SU-DHL-6 (cell line): Measurements from ENCODE around the gene MPND.

Experiments used
- H2AFZ ChIP-seq: fragments of 200-600 bp; sonication (generic); 2 replicates; pipeline ENCODE4 v1.6.1; 2014; ENCODE audit warnings: low read depth, mild to moderate bottlenecking, moderate library complexity, mixed read lengths, antibody characterized with exemption, low read length; ENCODE audit not compliant: severe bottlenecking
- H3F3A ChIP-seq: fragments of 200-600 bp; shearing (Covaris generic); 2 replicates; pipeline ENCODE4 v1.6.0; 2016; ENCODE audit warnings: antibody characterized with exemption, mild to moderate bottlenecking; ENCODE audit not compliant: insufficient read depth
- H3K27ac ChIP-seq: fragments of 200-600 bp; sonication (generic); 2 replicates; pipeline ENCODE4 v1.5.1; 2016; ENCODE audit warnings: low read depth, mild to moderate bottlenecking, low read length, moderate library complexity, mixed read lengths
- H3K27me3 ChIP-seq: fragments of 200-600 bp; sonication (generic), shearing (Covaris generic); 2 replicates; pipeline ENCODE4 v1.6.0; 2014; ENCODE audit warnings: mild to moderate bottlenecking, low read length
- H3K36me3 ChIP-seq: fragments of 200-600 bp; sonication (generic); 2 replicates; pipeline ENCODE4 v1.6.1; 2014; ENCODE audit warnings: mild to moderate bottlenecking, low read length, mixed read lengths
- H3K4me2 ChIP-seq: fragments of 300-600, 200-600 bp; shearing (Covaris generic), sonication (generic); 2 replicates; pipeline ENCODE4 v1.6.0; 2014; ENCODE audit warnings: low read length, low read depth, mild to moderate bottlenecking; ENCODE audit not compliant: poor library complexity, severe bottlenecking
- H3K4me3 ChIP-seq: fragments of 200-600 bp; sonication (generic); 2 replicates; pipeline ENCODE4 v1.5.1; 2014; ENCODE audit warnings: antibody characterized with exemption, low read length, mild to moderate bottlenecking, mixed read lengths; ENCODE audit not compliant: insufficient read depth, poor library complexity, severe bottlenecking
- H3K79me2 ChIP-seq: fragments of 200-600 bp; sonication (generic); 2 replicates; pipeline ENCODE4 v1.6.1; 2014; ENCODE audit warnings: mild to moderate bottlenecking, low read length, moderate library complexity; ENCODE audit not compliant: insufficient read depth
- H3K9ac ChIP-seq: fragments of 200-600 bp; sonication (generic); 2 replicates; pipeline ENCODE4 v1.7.0; 2014; ENCODE audit warnings: mild to moderate bottlenecking, low read length
- H3K9me2 ChIP-seq: fragments of 200-600 bp; sonication (generic); replicated peaks from 2 replicates; pipeline ENCODE4 v1.6.1; 2014; ENCODE audit warnings: low read length; ENCODE audit not compliant: insufficient read depth
- H3K9me3 ChIP-seq: fragments of 200-600 bp; sonication (generic); 2 replicates; pipeline ENCODE4 v1.6.1; 2014; ENCODE audit warnings: low read length, mixed read lengths; ENCODE audit not compliant: insufficient read depth
- H4K20me1 ChIP-seq: fragments of 200-600 bp; sonication (generic); 2 replicates; pipeline ENCODE4 v1.6.1; 2014; ENCODE audit warnings: low read depth, mild to moderate bottlenecking, antibody characterized with exemption, low read length, moderate library complexity, mixed read lengths
- EZH2phosphoT487 ChIP-seq: fragments of 200-600 bp; sonication (generic), shearing (Covaris generic); conservative IDR thresholded peaks from 2 replicates; pipeline ENCODE4 v1.6.1; 2018; ENCODE audit warnings: mild to moderate bottlenecking, antibody characterized with exemption, low read length, moderate library complexity, mixed read lengths
- TF ChIP-seq, protein P1 (sequence below): fragments of 200-600 bp; sonication (generic); IDR thresholded peaks from one replicate; pipeline ENCODE4 v1.5.1; 2017; ENCODE audit warnings: antibody characterized with exemption, mild to moderate bottlenecking, low read length, moderate library complexity; ENCODE audit not compliant: insufficient read depth, poor library complexity, severe bottlenecking

The MPND gene

DNA sequence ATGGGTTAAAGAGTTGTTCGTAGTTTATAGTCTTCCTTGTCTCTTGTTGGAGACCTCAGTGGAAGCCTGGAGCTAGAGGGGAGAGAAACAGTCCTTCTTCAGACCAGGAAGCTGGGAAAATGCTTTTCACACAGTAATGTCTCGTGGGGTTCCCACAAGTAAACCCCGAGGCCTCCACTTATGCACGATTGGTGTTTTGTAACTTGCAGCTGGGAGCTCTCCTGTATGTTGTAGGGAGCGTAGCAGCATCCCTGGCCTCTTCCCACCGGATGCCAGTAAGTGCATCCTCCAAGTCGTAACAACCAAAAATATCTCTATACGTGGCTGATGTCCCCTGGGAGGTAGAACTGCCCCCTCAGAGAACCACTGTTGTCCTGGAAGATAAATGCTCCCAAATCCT lies 62.6 kb downstream of the MPND start:
- H3K27me3 ChIP-seq: no peaks in the 10 kb centered on the region
- no peaks in the 10 kb centered on the region for H3K9me3 ChIP-seq
- no peak overlapping the region for H3K27ac ChIP-seq
- H2AFZ ChIP-seq: no peak overlapping the region
- H3K4me3 ChIP-seq: no peak overlapping the region
- H4K20me1 ChIP-seq: peaks cover 5% of the 10 kb centered on the region; the same call in 1 of the 2 replicates
- peaks cover 8% of the 10 kb centered on the region; the same call in 1 of the 2 replicates for H3F3A ChIP-seq
- peaks cover 78% of the 10 kb centered on the region for H3K79me2 ChIP-seq
- no peak overlapping the region for H3K4me2 ChIP-seq
- H3K9ac ChIP-seq: no peak overlapping the region
- H3K36me3 ChIP-seq: peaks cover 13% of the 10 kb centered on the region; the same call in 1 of the 2 replicates
- H3K9me2 ChIP-seq: no peaks in the 10 kb centered on the region
- TF ChIP-seq EZH2phosphoT487: no peak
- TF ChIP-seq, protein P1, sequence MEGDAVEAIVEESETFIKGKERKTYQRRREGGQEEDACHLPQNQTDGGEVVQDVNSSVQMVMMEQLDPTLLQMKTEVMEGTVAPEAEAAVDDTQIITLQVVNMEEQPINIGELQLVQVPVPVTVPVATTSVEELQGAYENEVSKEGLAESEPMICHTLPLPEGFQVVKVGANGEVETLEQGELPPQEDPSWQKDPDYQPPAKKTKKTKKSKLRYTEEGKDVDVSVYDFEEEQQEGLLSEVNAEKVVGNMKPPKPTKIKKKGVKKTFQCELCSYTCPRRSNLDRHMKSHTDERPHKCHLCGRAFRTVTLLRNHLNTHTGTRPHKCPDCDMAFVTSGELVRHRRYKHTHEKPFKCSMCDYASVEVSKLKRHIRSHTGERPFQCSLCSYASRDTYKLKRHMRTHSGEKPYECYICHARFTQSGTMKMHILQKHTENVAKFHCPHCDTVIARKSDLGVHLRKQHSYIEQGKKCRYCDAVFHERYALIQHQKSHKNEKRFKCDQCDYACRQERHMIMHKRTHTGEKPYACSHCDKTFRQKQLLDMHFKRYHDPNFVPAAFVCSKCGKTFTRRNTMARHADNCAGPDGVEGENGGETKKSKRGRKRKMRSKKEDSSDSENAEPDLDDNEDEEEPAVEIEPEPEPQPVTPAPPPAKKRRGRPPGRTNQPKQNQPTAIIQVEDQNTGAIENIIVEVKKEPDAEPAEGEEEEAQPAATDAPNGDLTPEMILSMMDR: no peak

DNA sequence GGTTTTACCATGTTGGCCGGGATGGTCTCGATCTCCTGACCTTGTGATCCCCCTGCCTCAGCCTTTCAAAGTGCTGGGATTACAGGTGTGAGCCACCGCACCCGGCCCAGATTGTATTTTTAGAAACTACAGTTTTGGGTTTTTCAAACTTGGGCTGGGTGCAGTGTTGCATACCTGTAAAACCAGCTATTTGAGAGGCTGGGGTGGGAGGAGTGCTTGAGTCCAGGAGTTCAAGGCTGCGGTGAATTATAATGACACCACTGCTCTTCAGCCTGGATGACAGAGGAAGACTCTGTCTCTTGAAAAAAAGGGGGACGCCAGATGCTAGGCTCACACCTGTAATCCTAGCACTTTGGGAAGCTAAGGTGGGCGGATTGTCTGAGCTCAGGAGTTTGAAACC lies 63.3 kb downstream of the MPND start:
- Histone ChIP-seq H3K9me2 (no peaks in the 10 kb centered on the region), H3K27ac (no peak overlapping the region), H3K4me2 (no peak overlapping the region), H3K27me3 (no peaks in the 10 kb centered on the region), H3K9ac (no peak overlapping the region), H3K36me3 (peaks cover 13% of the 10 kb centered on the region; the same call in 1 of the 2 replicates), H2AFZ (no peak overlapping the region), H3K79me2 (peaks cover 80% of the 10 kb centered on the region), H3K4me3 (no peak overlapping the region), H3F3A (peaks cover 2% of the 10 kb centered on the region; the same call in 1 of the 2 replicates), H4K20me1 (peaks cover 5% of the 10 kb centered on the region; the same call in 1 of the 2 replicates), H3K9me3 (no peaks in the 10 kb centered on the region)
- TF ChIP-seq EZH2phosphoT487: no peak
- TF ChIP-seq, protein P1: no peak

DNA sequence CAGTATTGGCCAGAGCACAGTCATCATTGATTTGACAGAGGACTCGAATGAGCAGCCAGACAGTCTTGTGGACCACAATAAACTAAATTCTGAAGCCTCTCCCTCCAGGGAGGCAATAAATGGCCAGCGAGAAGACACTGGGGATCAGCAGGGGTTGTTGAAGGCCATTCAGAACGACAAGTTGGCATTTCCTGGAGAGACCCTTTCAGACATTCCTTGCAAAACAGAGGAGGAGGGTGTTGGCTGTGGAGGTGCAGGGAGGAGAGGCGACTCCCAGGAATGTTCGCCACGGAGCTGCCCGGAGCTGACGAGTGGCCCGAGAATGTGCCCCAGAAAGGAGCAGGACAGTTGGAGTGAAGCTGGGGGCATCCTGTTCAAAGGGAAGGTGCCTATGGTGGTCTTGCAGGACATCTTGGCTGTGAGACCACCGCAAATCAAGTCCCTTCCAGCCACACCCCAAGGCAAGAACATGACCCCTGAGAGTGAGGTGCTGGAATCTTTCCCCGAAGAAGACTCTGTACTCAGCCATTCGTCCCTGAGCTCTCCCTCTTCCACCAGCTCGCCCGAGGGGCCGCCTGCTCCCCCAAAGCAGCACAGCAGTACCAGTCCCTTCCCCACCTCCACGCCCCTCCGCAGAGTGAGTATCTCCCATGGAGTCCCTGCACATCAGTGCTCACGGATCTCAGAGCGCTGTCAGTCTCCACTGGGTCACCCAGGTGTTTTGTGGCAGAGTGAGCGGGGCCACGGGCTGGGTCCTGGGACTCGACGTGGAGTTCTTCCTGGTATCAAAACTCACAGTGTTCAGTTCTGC lies 66.0 kb downstream of the MPND start:
- H3K4me3 ChIP-seq: no peak overlapping the region
- no peaks in the 10 kb centered on the region; the same call in 1 of the 2 replicates for H3F3A ChIP-seq
- H3K36me3 ChIP-seq: peaks cover 22% of the 10 kb centered on the region; the same call in 1 of the 2 replicates
- H3K4me2 ChIP-seq: no peak overlapping the region
- peaks cover 16% of the 10 kb centered on the region for H4K20me1 ChIP-seq
- no peak overlapping the region for H3K9ac ChIP-seq
- peaks cover 87% of the 10 kb centered on the region for H3K79me2 ChIP-seq
- no peaks in the 10 kb centered on the region for H3K9me3 ChIP-seq
- no peaks in the 10 kb centered on the region for H3K9me2 ChIP-seq
- H2AFZ ChIP-seq: no peak overlapping the region
- TF ChIP-seq, protein P1: no peak
- no peak for TF ChIP-seq EZH2phosphoT487
- H3K27ac ChIP-seq: no peak overlapping the region
- H3K27me3 ChIP-seq: no peaks in the 10 kb centered on the region
